GM12878 (cell line): ENCODE data around the gene SUGP1. TPM values are rescaled to one million over a fixed set of nuclear protein-coding genes. Genes with fewer than 3 reads are reported as not detected.

Source experiments
- ATF2 ChIP-seq: IDR thresholded peaks from 2 replicates; pipeline ENCODE4 v1.6.1; 2012; ENCODE audit warnings: low read length, inconsistent platforms
- CBFB ChIP-seq: IDR thresholded peaks from 2 replicates; pipeline ENCODE4 v1.6.1; 2016; ENCODE audit warnings: antibody characterized with exemption, low read depth
- CHD1 ChIP-seq: IDR thresholded peaks from 2 replicates; pipeline ENCODE4 v1.6.1; 2012; ENCODE audit warnings: low read depth, low read length, improper control_type of control experiment
- E4F1 ChIP-seq: fragments of 450-650 bp; IDR thresholded peaks from 2 replicates; pipeline ENCODE4 v1.6.1; 2018; ENCODE audit warnings: borderline replicate concordance, mild to moderate bottlenecking; ENCODE audit not compliant: partially characterized antibody
- ESRRA ChIP-seq: IDR thresholded peaks from 2 replicates; pipeline ENCODE4 v1.6.1; 2012; ENCODE audit warnings: mild to moderate bottlenecking, low read length, improper control_type of control experiment
- EZH2 ChIP-seq: IDR thresholded peaks from 2 replicates; pipeline ENCODE4 v1.6.1; 2012; ENCODE audit warnings: low read depth, mild to moderate bottlenecking, control low read depth, inconsistent platforms, low read length, borderline replicate concordance; ENCODE audit not compliant: control insufficient read depth
- HSF1 ChIP-seq: fragments of 150-350 bp; IDR thresholded peaks from 2 replicates; pipeline ENCODE4 v1.6.1; 2014; ENCODE audit warnings: mild to moderate bottlenecking, low read depth, low read length
- IRF5 ChIP-seq: fragments of 450-650 bp; IDR thresholded peaks from 2 replicates; pipeline ENCODE4 v1.6.1; 2017; ENCODE audit warnings: borderline replicate concordance
- JUND ChIP-seq: IDR thresholded peaks from 2 replicates; pipeline ENCODE4 v1.6.1; 2012; ENCODE audit warnings: low read depth, mild to moderate bottlenecking, low read length, improper control_type of control experiment, moderate library complexity
- NR2C2 ChIP-seq: IDR thresholded peaks from 2 replicates; pipeline ENCODE4 v1.6.1; 2011; ENCODE audit warnings: borderline replicate concordance, low read depth; ENCODE audit not compliant: control insufficient read depth, insufficient read length
- POLR2AphosphoS2 ChIP-seq: IDR thresholded peaks from 2 replicates; pipeline ENCODE4 v1.6.1; 2011; ENCODE audit warnings: low read depth, mild to moderate bottlenecking, low read length, improper control_type of control experiment, moderate library complexity
- RAD51 ChIP-seq: fragments of 450-650 bp; IDR thresholded peaks from 2 replicates; pipeline ENCODE4 v1.6.1; 2016; ENCODE audit warnings: moderate library complexity, mild to moderate bottlenecking, inconsistent platforms
- SMAD1 ChIP-seq: fragments of 450-650 bp; IDR thresholded peaks from 2 replicates; pipeline ENCODE4 v1.6.1; 2018; ENCODE audit warnings: mild to moderate bottlenecking, low read depth; ENCODE audit not compliant: partially characterized antibody
- SREBF1 ChIP-seq: IDR thresholded peaks from 2 replicates; pipeline ENCODE4 v1.6.1; 2012; ENCODE audit warnings: mild to moderate bottlenecking, low read length
- TCF12 ChIP-seq: IDR thresholded peaks from 2 replicates; pipeline ENCODE4 v1.6.1; 2011; ENCODE audit warnings: low read depth, mild to moderate bottlenecking, low read length
- ZZZ3 ChIP-seq: IDR thresholded peaks from 2 replicates; pipeline ENCODE4 v1.6.1; 2011; ENCODE audit warnings: low read depth; ENCODE audit not compliant: control insufficient read depth, insufficient read length
- polyA plus RNA-seq, 11 experiments: library from polyadenylated mRNA; depleted of rRNA in 4 of 11; unstranded in 6 of 11; stranded (reverse) in 5 of 11; fragments of >200 nt; fragmentation: Nextera tagmentation in 4 of 11; fragmentation: Illumina TruSeq in 1 of 11; extraction: Ambion mirVana in 4 of 11; extraction: Trizol in 1 of 11; gene quantifications; 1 replicate in 1 of 11; 2 replicates in 10 of 11; pipeline versions ENCODE4 v1.2.1 to v1.2.3, GENCODE V29; 2011 to 2016; ENCODE audit warnings: inconsistent platforms in 2 of 11, missing spikeins in 2 of 11, low read depth in 1 of 11
- total RNA-seq, 4 experiments: library from RNA; depleted of rRNA in 3 of 4; stranded (reverse); fragments of >200 nt in 3 of 4; fragmentation: Illumina TruSeq in 1 of 4; extraction: Trizol in 1 of 4; gene quantifications; 2 replicates each; pipeline versions ENCODE4 v1.2.1 to v1.2.3, GENCODE V29; 2013 to 2021

The SUGP1 gene
- total and polyA plus RNA-seq, 10 of the 15 experiments (the other 5 are each of a cell fraction or from before 2014, with no cell fraction given), result 1.6 to 70.2 (median 38.4) TPM

GRCh38 chr19:19366434-19367396 lies 46.4 kb upstream of the SUGP1 start (continued):
- TF ChIP-seq ATF2 (no peak), EZH2 (no peak), CBFB (no peak), ZZZ3 (no peak), SREBF1 (no peak), JUND (no peak), IRF5 (no peak), TCF12 (no peak), E4F1 (no peak), POLR2AphosphoS2 (no peak), NR2C2 (no peak), HSF1 (no peak), ESRRA (no peak), RAD51 (no peak), SMAD1 (no peak), CHD1 (no peak)
